A673 (cell line): ENCODE results near the gene ZBTB44. TPM values are rescaled to one million over a fixed set of nuclear protein-coding genes. Genes with fewer than 3 reads are reported as not detected.

Source experiments
- BruUV-seq: library from RNA; stranded (reverse); fragments of 400-500 nt; replicated peaks from 2 replicates; lab custom pipeline; 2021; lab: Mats Ljungman, UMichigan
- CTCF ChIA-PET: fragments of 300-600 bp; sonication (Branson Sonifier 250); formaldehyde crosslinking; loops from one replicate; lab custom pipeline; 2022; ENCODE audit warnings: antibody characterized with exemption; lab: Charles Lee
- POLR2A ChIA-PET: fragments of 300-600 bp; sonication (Branson Sonifier 250); formaldehyde crosslinking; loops from one replicate; lab custom pipeline; 2022; ENCODE audit warnings: antibody characterized with exemption; ENCODE audit not compliant: low non-redundant PET; lab: Charles Lee
- DNase-seq: peaks from one replicate; pipeline ENCODE4 v3.0.0-alpha.2; 2015; ENCODE audit warnings: low spot score
- H3K27ac ChIP-seq: fragments of 200-600 bp; sonication (generic); 2 replicates; pipeline ENCODE4 v1.5.1; 2016; ENCODE audit warnings: mixed run types, low read depth, mild to moderate bottlenecking, mixed read lengths, antibody characterized with exemption, low read length; ENCODE audit not compliant: poor library complexity, severe bottlenecking
- H3K27me3 ChIP-seq: fragments of 200-600 bp; sonication (generic); replicated peaks from 2 replicates; pipeline ENCODE4 v1.6.1; 2017; ENCODE audit warnings: mixed run types, low read depth, mild to moderate bottlenecking, mixed read lengths, antibody characterized with exemption, low read length; ENCODE audit not compliant: insufficient read depth, poor library complexity
- H3K36me3 ChIP-seq: fragments of 200-600 bp; sonication (generic); 2 replicates; pipeline ENCODE4 v1.6.1; 2016; ENCODE audit warnings: mixed run types, mild to moderate bottlenecking, mixed read lengths, antibody characterized with exemption, low read length; ENCODE audit not compliant: insufficient read depth, poor library complexity, severe bottlenecking
- H3K4me1 ChIP-seq: fragments of 200-600 bp; sonication (generic); 2 replicates; pipeline ENCODE4 v1.6.1; 2017; ENCODE audit warnings: mixed run types, mild to moderate bottlenecking, mixed read lengths, antibody characterized with exemption, low read length; ENCODE audit not compliant: insufficient read depth, poor library complexity, severe bottlenecking
- H3K4me3 ChIP-seq: fragments of 200-600 bp; sonication (generic); 2 replicates; pipeline ENCODE4 v1.5.1; 2016; ENCODE audit warnings: low read depth, mixed run types, mild to moderate bottlenecking, mixed read lengths, low read length; ENCODE audit not compliant: poor library complexity, severe bottlenecking
- H3K9me3 ChIP-seq: fragments of 200-600 bp; sonication (generic); 2 replicates; pipeline ENCODE4 v1.6.1; 2016; ENCODE audit warnings: mixed run types, low read depth, mild to moderate bottlenecking, mixed read lengths, antibody characterized with exemption, low read length; ENCODE audit not compliant: poor library complexity, severe bottlenecking
- CTCF ChIP-seq: fragments of 300-800, 200-600 bp; sonication (generic); conservative IDR thresholded peaks from 2 replicates; pipeline ENCODE4 v1.5.1; 2017; ENCODE audit warnings: low read depth, mild to moderate bottlenecking, antibody characterized with exemption, low read length, moderate library complexity, mixed read lengths
- EZH2 ChIP-seq: fragments of 200-600 bp; sonication (generic); IDR thresholded peaks from 2 replicates; pipeline ENCODE4 v1.6.1; 2017; ENCODE audit warnings: borderline replicate concordance, low read depth, mild to moderate bottlenecking, mixed read lengths, antibody characterized with exemption, low read length; ENCODE audit not compliant: poor library complexity, severe bottlenecking
- intact Hi-C: fragments of 100-400 bp; cut with micrococcal nuclease; formaldehyde crosslinking; loops from one replicate; pipeline ENCODE4 v1.10.0; 2022; ENCODE audit not compliant: unreplicated experiment
- total RNA-seq: library from RNA; stranded (reverse); gene quantifications from 2 replicates; pipeline ENCODE4 v1.2.3, GENCODE V29; 2021

The ZBTB44 gene
- total RNA-seq, 1 experiment from 2014 or later: 37.0 TPM

DNA sequence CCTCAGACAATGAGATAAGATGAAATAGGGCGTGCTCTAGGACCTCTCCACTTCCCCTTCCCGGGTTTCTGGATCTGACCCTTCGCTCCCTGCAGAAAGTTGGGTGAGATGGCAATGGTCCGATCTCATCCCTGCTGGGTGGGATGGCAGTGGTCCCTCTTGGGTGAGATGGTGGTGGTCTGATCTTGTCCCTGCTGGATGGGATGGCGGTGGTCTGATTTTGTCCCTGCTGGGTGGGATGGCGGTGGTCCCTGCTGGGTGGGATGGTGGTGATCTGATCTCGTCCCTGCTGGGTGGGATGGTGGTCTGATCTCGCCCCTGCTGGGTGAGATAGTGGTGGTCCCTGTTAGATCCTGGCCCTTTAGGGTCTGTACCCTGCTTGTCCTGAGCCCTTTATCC lies 133.8 kb downstream of the ZBTB44 start:
- no TSS peak for BruUV-seq
- ChIA-PET CTCF (no interaction called here), POLR2A (no interaction called here)
- intact Hi-C loops: no loop called here
- Histone ChIP-seq H3K4me1 (no peaks in the 10 kb centered on the region), H3K9me3 (no peaks in the 10 kb centered on the region), H3K27me3 (no peaks in the 10 kb centered on the region), H3K36me3 (no peaks in the 10 kb centered on the region), H3K27ac (no peak overlapping the region), H3K4me3 (no peak overlapping the region)
- no peak for TF ChIP-seq EZH2
- TF ChIP-seq CTCF: no peak
- no peak for DNase-seq

GRCh38 chr11:130180491-130180890 lies 134.2 kb downstream of the ZBTB44 start:
- no peak overlapping the region for H3K27ac ChIP-seq
- no peaks in the 10 kb centered on the region for H3K27me3 ChIP-seq
- H3K4me1 ChIP-seq: no peaks in the 10 kb centered on the region
- no peak for TF ChIP-seq CTCF
- no peak for TF ChIP-seq EZH2
- ChIA-PET CTCF (no interaction called here), POLR2A (no interaction called here)
- no peak for DNase-seq
- H3K36me3 ChIP-seq: no peaks in the 10 kb centered on the region
- no peak overlapping the region for H3K4me3 ChIP-seq
- no TSS peak for BruUV-seq
- intact Hi-C loops: no loop called here
- no peaks in the 10 kb centered on the region for H3K9me3 ChIP-seq

DNA sequence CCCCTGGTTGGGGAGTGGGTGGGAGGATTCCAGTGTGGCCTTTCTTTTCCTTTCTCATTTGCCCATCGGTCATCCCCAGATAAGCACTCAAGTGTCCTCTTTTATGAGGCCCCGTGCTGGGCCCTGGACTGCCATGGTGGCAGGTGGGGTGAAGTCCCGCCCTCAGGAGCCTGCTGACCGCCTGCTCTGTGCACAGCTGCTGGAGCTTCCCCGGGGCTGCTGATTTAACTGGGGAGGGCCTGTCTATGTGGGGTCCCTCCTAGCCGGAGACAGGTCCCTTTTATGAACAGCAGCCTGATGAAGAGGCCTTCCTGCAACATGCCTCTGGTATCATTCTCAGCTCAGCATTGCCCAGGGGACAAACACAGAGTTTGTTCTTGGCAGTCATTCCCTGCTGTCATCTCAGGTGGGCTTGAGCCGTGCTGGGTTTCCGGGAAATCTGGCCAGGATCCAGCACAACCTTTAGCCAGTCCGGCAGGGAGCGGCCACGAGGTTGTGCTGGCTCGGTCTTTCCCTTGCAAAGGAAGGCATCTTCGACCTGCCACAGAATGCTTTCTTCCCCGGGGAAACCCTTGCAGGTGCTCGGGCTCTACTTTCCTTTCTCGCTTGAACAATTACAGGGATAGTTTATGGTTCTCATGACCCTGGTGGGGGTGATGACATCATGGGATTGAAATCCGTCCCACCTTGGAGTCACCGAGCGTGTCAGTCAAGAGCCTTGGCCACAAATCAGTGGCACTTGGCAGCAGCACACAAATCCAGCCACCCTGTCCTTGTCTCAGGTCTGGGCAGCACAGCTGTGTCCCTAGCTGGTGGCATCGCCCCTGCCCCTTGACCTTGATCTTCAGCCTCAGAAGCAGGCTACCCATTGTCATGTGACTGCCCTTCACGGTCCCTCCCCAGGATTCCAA lies 135.1 kb downstream of the ZBTB44 start:
- ChIA-PET POLR2A (no interaction called here), CTCF (no interaction called here)
- TF ChIP-seq EZH2 (no peak), CTCF (no peak)
- Histone ChIP-seq H3K4me3 (no peak overlapping the region), H3K9me3 (no peaks in the 10 kb centered on the region), H3K27me3 (no peaks in the 10 kb centered on the region), H3K36me3 (no peaks in the 10 kb centered on the region), H3K27ac (no peak overlapping the region), H3K4me1 (no peaks in the 10 kb centered on the region)
- intact Hi-C loops: no loop called here
- BruUV-seq: no TSS peak
- no peak for DNase-seq
